GM12878 (cell line): Measurements from ENCODE around the gene BORCS5. TPM values are rescaled to one million over a fixed set of nuclear protein-coding genes. Genes with fewer than 3 reads are reported as not detected.

Experiments
- ATAC-seq: fragments of 200-7000 bp; cut with Tn5 transposase; 3 replicates; pipeline ENCODE4 v1.9.1; 2020; ENCODE audit warnings: mild to moderate bottlenecking, moderate library complexity
- BruUV-seq: library from RNA; stranded (reverse); fragments of 400-500 nt; replicated peaks from 2 replicates; lab custom pipeline; 2021; lab: Mats Ljungman, UMichigan
- CTCF ChIA-PET: fragments of 300-600 bp; sonication (Branson Sonifier 250); formaldehyde crosslinking; extraction: SDS; loops from one replicate; lab custom pipeline; 2021; ENCODE audit warnings: inconsistent platforms; lab: Yijun Ruan, JAX
- POLR2A ChIA-PET: fragments of 350-600 bp; formaldehyde crosslinking; extraction: SDS; loops from one replicate; lab custom pipeline; 2021; ENCODE audit warnings: inconsistent platforms; lab: Charles Lee
- RAD21 ChIA-PET: fragments of 300-600 bp; sonication (Branson Sonifier 250); formaldehyde crosslinking; loops from one replicate; lab custom pipeline; 2023; ENCODE audit warnings: antibody characterized with exemption; ENCODE audit not compliant: unreplicated experiment; lab: Charles Lee
- SMC1A ChIA-PET: fragments of 300-600 bp; sonication (Branson Sonifier 250); formaldehyde crosslinking; loops from one replicate; lab custom pipeline; 2023; ENCODE audit not compliant: unreplicated experiment, uncharacterized antibody; lab: Charles Lee
- DNase-seq: peaks from one replicate; pipeline ENCODE4 v3.0.0-alpha.2; 2011; ENCODE audit warnings: low read depth, low spot score
- FAIRE-seq: peaks from 3 replicates; lab custom pipeline; 2011; peaks lifted over from hg19 to GRCh38; lab: Jason Lieb, UNC
- H2AFZ ChIP-seq: 2 replicates; pipeline ENCODE4 v1.6.0; 2011; ENCODE audit warnings: low read depth, low read length, control low read depth; ENCODE audit not compliant: control insufficient read depth
- H3K27ac ChIP-seq: 2 replicates; pipeline ENCODE4 v1.5.1; 2011; ENCODE audit warnings: control low read depth; ENCODE audit not compliant: control insufficient read depth, insufficient read depth
- H3K27me3 ChIP-seq, 2 experiments: replicated peaks in 1 of 2; 2 replicates each; pipeline versions ENCODE4 v1.6.0 to v1.6.1; 2011; ENCODE audit warnings: low read length in 1 of 2; ENCODE audit not compliant: control insufficient read depth in 2 of 2, insufficient read depth in 2 of 2
- H3K36me3 ChIP-seq, 2 experiments: 2 replicates each; pipeline ENCODE4 v1.5.1; 2011; ENCODE audit warnings: low read length in 1 of 2; ENCODE audit not compliant: control insufficient read depth in 2 of 2, insufficient read depth in 2 of 2
- H3K4me1 ChIP-seq: 2 replicates; pipeline ENCODE4 v1.6.1; 2011; ENCODE audit warnings: mild to moderate bottlenecking, low read length, moderate library complexity, mixed read lengths; ENCODE audit not compliant: control insufficient read depth, insufficient read depth
- H3K4me2 ChIP-seq: 2 replicates; pipeline ENCODE4 v1.6.0; 2011; ENCODE audit warnings: control low read depth; ENCODE audit not compliant: control insufficient read depth, insufficient read depth
- H3K4me3 ChIP-seq: fragments of 200-600 bp; sonication (generic); 2 replicates; pipeline ENCODE4 v1.5.1; 2016
- H3K79me2 ChIP-seq: 2 replicates; pipeline ENCODE4 v1.6.0; 2011; ENCODE audit warnings: low read length; ENCODE audit not compliant: control insufficient read depth, insufficient read depth
- H3K9ac ChIP-seq: 2 replicates; pipeline ENCODE4 v1.8.0; 2011; ENCODE audit warnings: low read length, control low read depth, mixed read lengths; ENCODE audit not compliant: control insufficient read depth, insufficient read depth
- H3K9me3 ChIP-seq: replicated peaks from 3 replicates; pipeline ENCODE4 v1.5.1; 2011; ENCODE audit warnings: mild to moderate bottlenecking, low read length; ENCODE audit not compliant: control insufficient read depth, insufficient read depth
- H4K20me1 ChIP-seq: 2 replicates; pipeline ENCODE4 v1.6.0; 2011; ENCODE audit not compliant: control insufficient read depth, insufficient read depth
- ATF3 ChIP-seq: IDR thresholded peaks from 2 replicates; pipeline ENCODE4 v1.6.1; 2011; ENCODE audit warnings: low read depth, mild to moderate bottlenecking, low read length, moderate library complexity, borderline replicate concordance; ENCODE audit errors: extremely low read depth
- BCL11A ChIP-seq: IDR thresholded peaks from 2 replicates; pipeline ENCODE4 v1.6.1; 2011; ENCODE audit warnings: low read depth, low read length
- CREM ChIP-seq: IDR thresholded peaks from 2 replicates; pipeline ENCODE4 v1.6.1; 2014; ENCODE audit warnings: antibody characterized with exemption, low read depth
- ELK1 ChIP-seq: IDR thresholded peaks from 2 replicates; pipeline ENCODE4 v1.6.1; 2012; ENCODE audit warnings: low read depth, low read length, improper control_type of control experiment
- EP300 ChIP-seq, 2 experiments: fragments of 150-350 bp in 1 of 2; IDR thresholded peaks; 2 replicates each; pipeline ENCODE4 v1.6.1; 2011 to 2012; ENCODE audit warnings: low read depth in 2 of 2, low read length in 2 of 2, borderline replicate concordance in 1 of 2, improper control_type of control experiment in 1 of 2, inconsistent platforms in 1 of 2; ENCODE audit not compliant: control insufficient read depth in 1 of 2
- HDGF ChIP-seq: fragments of 450-650 bp; IDR thresholded peaks from 2 replicates; pipeline ENCODE4 v1.6.1; 2016; ENCODE audit warnings: antibody characterized with exemption
- KAT2A ChIP-seq: conservative IDR thresholded peaks from 2 replicates; pipeline ENCODE4 v1.6.1; 2011; ENCODE audit warnings: low read depth, low read length; ENCODE audit not compliant: control insufficient read depth
- KLF5 ChIP-seq: fragments of 450-650 bp; IDR thresholded peaks from 2 replicates; pipeline ENCODE4 v1.6.1; 2014; ENCODE audit warnings: mild to moderate bottlenecking; ENCODE audit not compliant: partially characterized antibody
- MAX ChIP-seq: IDR thresholded peaks from 2 replicates; pipeline ENCODE4 v1.6.1; 2012; ENCODE audit warnings: low read depth, low read length, improper control_type of control experiment
- POLR2A ChIP-seq: IDR thresholded peaks from 2 replicates; pipeline ENCODE4 v1.6.1; 2011; ENCODE audit warnings: low read depth, mild to moderate bottlenecking, low read length
- POU2F2 ChIP-seq: IDR thresholded peaks from 3 replicates; pipeline ENCODE4 v1.6.1; 2011; ENCODE audit warnings: low read depth, mild to moderate bottlenecking, low read length, borderline replicate concordance
- RB1 ChIP-seq: fragments of 450-650 bp; formaldehyde crosslinking; IDR thresholded peaks from 2 replicates; pipeline ENCODE4 v1.6.1; 2017; ENCODE audit warnings: mild to moderate bottlenecking, borderline replicate concordance
- SUPT20H ChIP-seq: IDR thresholded peaks from 2 replicates; pipeline ENCODE4 v1.6.1; 2011; ENCODE audit warnings: low read depth, mild to moderate bottlenecking, low read length, moderate library complexity, borderline replicate concordance; ENCODE audit not compliant: control insufficient read depth
- USF1 ChIP-seq: IDR thresholded peaks from 2 replicates; pipeline ENCODE4 v1.6.1; 2011; ENCODE audit warnings: borderline replicate concordance, low read depth, mild to moderate bottlenecking, moderate library complexity, mixed read lengths, low read length; ENCODE audit not compliant: insufficient read depth; ENCODE audit errors: extremely low read length
- ZNF217 ChIP-seq: fragments of 450-650 bp; IDR thresholded peaks from 2 replicates; pipeline ENCODE4 v1.6.1; 2017; ENCODE audit warnings: antibody characterized with exemption, mild to moderate bottlenecking
- WGBS: methylation state at CpG from one replicate; pipeline ENCODE4 v1.1.6; 2016; ENCODE audit warnings: low lambda C conversion rate; ENCODE audit not compliant: insufficient replicate concordance, insufficient coverage; ENCODE audit errors: missing lambda C conversion rate; 5-methylcytosine and 5-hydroxymethylcytosine counted together
- in situ Hi-C: fragments of 300-500 bp; cut with MboI; formaldehyde crosslinking; loops from 9 replicates; pipeline ENCODE4 v1.14.3; 2018; ENCODE audit warnings: mixed read lengths
- intact Hi-C: fragments of 100-400 bp; cut with micrococcal nuclease; formaldehyde crosslinking; loops from one replicate; pipeline ENCODE4 v1.14.2; 2022; ENCODE audit not compliant: unreplicated experiment
- polyA plus RNA-seq, 11 experiments: library from polyadenylated mRNA; depleted of rRNA in 4 of 11; unstranded in 6 of 11; stranded (reverse) in 5 of 11; fragments of >200 nt; fragmentation: Nextera tagmentation in 4 of 11; fragmentation: Illumina TruSeq in 1 of 11; extraction: Ambion mirVana in 4 of 11; extraction: Trizol in 1 of 11; gene quantifications; 1 replicate in 1 of 11; 2 replicates in 10 of 11; pipeline versions ENCODE4 v1.2.1 to v1.2.3, GENCODE V29; 2011 to 2016; ENCODE audit warnings: inconsistent platforms in 2 of 11, missing spikeins in 2 of 11, low read depth in 1 of 11
- total RNA-seq, 4 experiments: library from RNA; depleted of rRNA in 3 of 4; stranded (reverse); fragments of >200 nt in 3 of 4; fragmentation: Illumina TruSeq in 1 of 4; extraction: Trizol in 1 of 4; gene quantifications; 2 replicates each; pipeline versions ENCODE4 v1.2.1 to v1.2.3, GENCODE V29; 2013 to 2021

The BORCS5 gene
- total and polyA plus RNA-seq, 10 of the 15 experiments (the other 5 are each of a cell fraction or from before 2014, with no cell fraction given): 1.4 to 39.7 (median 16.1) TPM

GRCh38 chr12:12338527-12339168 is 18.2 kb upstream of the BORCS5 start:
- in situ Hi-C loops: no loop called here
- RAD21 ChIA-PET: interaction anchor here (0.9 to 1.6 kb wide), 2 partner anchors 10 to 72 kb away, joined by 3 to 4 read pairs; partner anchors contain the start of gene LRP6
- Histone ChIP-seq H3K4me2 (no peak overlapping the region), H4K20me1 (no peaks in the 10 kb centered on the region), H3K4me1 (0 out of 2 replicates have a peak, but pooled peaks cover 3% of the 10 kb centered on the region), H3K27ac (no peak overlapping the region), H3K79me2 (no peaks in the 10 kb centered on the region), H3K27me3 (no peaks in the 10 kb centered on the region), H3K9ac (no peak overlapping the region), H3K9me3 (no peaks in the 10 kb centered on the region), H2AFZ (no peak overlapping the region), H3K36me3 (no peaks in the 10 kb centered on the region), H3K4me3 (no peak overlapping the region)
- BruUV-seq: no TSS peak
- no peak for TF ChIP-seq SUPT20H
- no peak for TF ChIP-seq MAX
- TF ChIP-seq ATF3: no peak
- TF ChIP-seq RB1: no peak
- no peak for TF ChIP-seq POU2F2
- TF ChIP-seq POLR2A: no peak
- no peak for TF ChIP-seq KLF5
- no peak for TF ChIP-seq ELK1
- TF ChIP-seq BCL11A: no peak
- TF ChIP-seq ZNF217: no peak
- no peak for TF ChIP-seq KAT2A
- no peak for TF ChIP-seq USF1
- no peak for TF ChIP-seq HDGF
- no peak for TF ChIP-seq EP300 (IDR thresholded peaks at IDR 0.05; ENCODE audit: borderline replicate concordance in 1 of 2, control insufficient read depth in 1 of 2, low read depth in 2 of 2, low read length in 2 of 2)
- TF ChIP-seq CREM: no peak
- SMC1A ChIA-PET: interaction anchor here (0.5 to 2.1 kb wide), 7 partner anchors 8 to 267 kb away, joined by 3 to 8 read pairs (median 4); partner anchors contain the start of genes BCL2L14 and BORCS5
- WGBS: 62% methylated on average over 8 of the region's 8 CpGs
- ATAC-seq (no peak), DNase-seq (no peak), FAIRE-seq (no peak)
- POLR2A ChIA-PET: interaction anchor here (0.5 to 0.6 kb wide), 2 partner anchors 9 to 39 kb away, joined by 3 to 4 read pairs; no protein-coding TSS in a partner anchor
- CTCF ChIA-PET: interaction anchor here (0.6 to 0.9 kb wide), 3 partner anchors 13 to 255 kb away, joined by 3 read pairs; no protein-coding TSS in a partner anchor
- intact Hi-C loops: no loop called here
